ENCODE data around the gene TRIP10. TPM values are rescaled to one million over a fixed set of nuclear protein-coding genes. Genes with fewer than 3 reads are reported as not detected.

Gene TRIP10
- total and polyA plus RNA-seq, 8 donors: 30.1 to 111 (median 66.8) TPM

DNA sequence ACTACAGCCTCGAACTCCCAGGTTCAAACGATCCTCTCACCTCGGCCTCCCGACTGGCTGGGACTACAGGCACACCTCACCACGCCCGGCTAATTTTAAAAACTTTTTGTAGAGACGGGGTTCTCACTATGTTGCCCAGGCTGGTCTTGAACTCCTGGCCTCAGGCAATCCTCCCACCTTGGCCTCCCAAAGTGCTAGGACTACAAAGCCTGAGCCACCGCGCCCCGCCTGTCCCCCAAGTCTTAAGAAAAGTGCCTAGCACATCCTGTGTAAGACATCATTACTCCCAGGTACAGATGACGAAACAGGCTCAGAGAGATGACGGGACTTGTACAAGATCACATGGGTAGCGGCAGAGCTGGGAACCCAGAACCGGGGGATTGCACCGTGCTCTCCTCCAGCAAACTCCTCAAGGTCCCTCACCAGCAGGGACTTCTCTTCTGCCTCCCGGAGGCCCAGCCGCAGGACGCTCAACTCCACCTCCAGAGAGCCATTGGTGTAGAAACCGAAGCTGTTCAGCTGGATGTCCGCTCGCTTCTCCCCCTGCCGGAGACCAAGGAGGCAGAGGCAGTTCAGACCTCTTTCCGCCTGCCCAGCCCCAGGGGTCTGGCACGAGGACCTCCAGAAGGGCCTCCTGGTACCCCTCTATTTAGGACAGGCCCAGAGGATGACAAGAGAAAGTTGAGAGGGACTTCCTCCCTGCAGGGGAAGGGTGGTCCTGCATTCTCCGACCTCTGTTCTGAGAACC is 3.1 kb upstream of the TRIP10 start:
- Histone ChIP-seq H3K36me3 (peaks cover 10 to 36% (median 31%) of the 10 kb centered on the region in 4 donors), H3K4me1 (peaks cover 32 to 52% (median 46%) of the 10 kb centered on the region in 4 donors), H3K27ac (peak overlapping the region; percentile 93 to 99 (median 97)), H3K4me3 (peak overlapping the region; percentile 62 to 91 (median 82)), H3K9me3 (no peaks in the 10 kb centered on the region), H3K27me3 (no peaks in the 10 kb centered on the region)
- intact Hi-C loops (cut with DNase I; ENCODE audit: low total_unique reads): loop anchor here (10.0 kb wide), 1 partner anchor 128 kb away; no protein-coding TSS in a partner anchor
- WGBS, 5 donors: 22 to 47% (median 25%) methylated on average over 15 to 25 of the region's 25 CpGs
- DNase-seq: peak; percentile 75 to 93
- TF ChIP-seq POLR2AphosphoS5 (IDR thresholded peaks at IDR 0.05) (peak in 2 of 3 donors; percentile 26 to 57), EP300 (IDR thresholded peaks at IDR 0.05) (no peak), POLR2A (IDR thresholded peaks at IDR 0.05) (no peak)
- TF ChIP-seq, protein P1, sequence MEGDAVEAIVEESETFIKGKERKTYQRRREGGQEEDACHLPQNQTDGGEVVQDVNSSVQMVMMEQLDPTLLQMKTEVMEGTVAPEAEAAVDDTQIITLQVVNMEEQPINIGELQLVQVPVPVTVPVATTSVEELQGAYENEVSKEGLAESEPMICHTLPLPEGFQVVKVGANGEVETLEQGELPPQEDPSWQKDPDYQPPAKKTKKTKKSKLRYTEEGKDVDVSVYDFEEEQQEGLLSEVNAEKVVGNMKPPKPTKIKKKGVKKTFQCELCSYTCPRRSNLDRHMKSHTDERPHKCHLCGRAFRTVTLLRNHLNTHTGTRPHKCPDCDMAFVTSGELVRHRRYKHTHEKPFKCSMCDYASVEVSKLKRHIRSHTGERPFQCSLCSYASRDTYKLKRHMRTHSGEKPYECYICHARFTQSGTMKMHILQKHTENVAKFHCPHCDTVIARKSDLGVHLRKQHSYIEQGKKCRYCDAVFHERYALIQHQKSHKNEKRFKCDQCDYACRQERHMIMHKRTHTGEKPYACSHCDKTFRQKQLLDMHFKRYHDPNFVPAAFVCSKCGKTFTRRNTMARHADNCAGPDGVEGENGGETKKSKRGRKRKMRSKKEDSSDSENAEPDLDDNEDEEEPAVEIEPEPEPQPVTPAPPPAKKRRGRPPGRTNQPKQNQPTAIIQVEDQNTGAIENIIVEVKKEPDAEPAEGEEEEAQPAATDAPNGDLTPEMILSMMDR (IDR thresholded peaks at IDR 0.05): peak in 5 of 7 experiments; percentile 38 to 77 (median 53)

DNA sequence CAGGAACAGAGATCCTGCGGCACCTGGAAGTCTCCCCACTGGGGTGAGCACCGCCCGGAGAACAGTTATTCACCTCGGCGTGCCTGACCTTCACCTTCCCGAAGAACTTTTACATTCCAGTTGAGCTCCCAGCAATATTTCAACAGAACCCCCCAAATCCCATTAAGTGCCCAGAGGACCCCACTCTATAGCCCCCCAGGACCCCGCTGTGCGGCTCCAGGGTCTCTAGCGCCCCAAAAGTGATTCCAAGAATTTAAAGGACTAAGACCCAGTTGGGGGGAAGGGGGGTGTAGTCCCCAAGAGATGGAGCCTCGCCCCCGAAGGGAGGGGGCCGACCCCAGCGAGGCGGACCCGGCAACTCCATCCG is 2.6 kb upstream of the TRIP10 start:
- H3K4me3 ChIP-seq: peak overlapping the region; percentile 62 to 91 (median 82)
- no peaks in the 10 kb centered on the region for H3K9me3 ChIP-seq
- DNase-seq: no peak
- 0 to 2% (median 1%) methylated on average over 11 to 16 of the region's 16 CpGs for WGBS, 5 donors
- no peak for TF ChIP-seq POLR2A (IDR thresholded peaks at IDR 0.05)
- no peak for TF ChIP-seq EP300 (IDR thresholded peaks at IDR 0.05)
- TF ChIP-seq, protein P1 (IDR thresholded peaks at IDR 0.05): no peak
- no peak for TF ChIP-seq POLR2AphosphoS5 (IDR thresholded peaks at IDR 0.05)
- peaks cover 6 to 30% (median 25%) of the 10 kb centered on the region in 4 donors for H3K36me3 ChIP-seq
- no peaks in the 10 kb centered on the region for H3K27me3 ChIP-seq
- intact Hi-C loops (cut with DNase I; ENCODE audit: low total_unique reads): loop anchor here (10.0 kb wide), 1 partner anchor 128 kb away; no protein-coding TSS in a partner anchor
- H3K4me1 ChIP-seq: peaks cover 35 to 58% (median 52%) of the 10 kb centered on the region in 4 donors
- H3K27ac ChIP-seq: peak overlapping the region; percentile 93 to 99 (median 97)

DNA sequence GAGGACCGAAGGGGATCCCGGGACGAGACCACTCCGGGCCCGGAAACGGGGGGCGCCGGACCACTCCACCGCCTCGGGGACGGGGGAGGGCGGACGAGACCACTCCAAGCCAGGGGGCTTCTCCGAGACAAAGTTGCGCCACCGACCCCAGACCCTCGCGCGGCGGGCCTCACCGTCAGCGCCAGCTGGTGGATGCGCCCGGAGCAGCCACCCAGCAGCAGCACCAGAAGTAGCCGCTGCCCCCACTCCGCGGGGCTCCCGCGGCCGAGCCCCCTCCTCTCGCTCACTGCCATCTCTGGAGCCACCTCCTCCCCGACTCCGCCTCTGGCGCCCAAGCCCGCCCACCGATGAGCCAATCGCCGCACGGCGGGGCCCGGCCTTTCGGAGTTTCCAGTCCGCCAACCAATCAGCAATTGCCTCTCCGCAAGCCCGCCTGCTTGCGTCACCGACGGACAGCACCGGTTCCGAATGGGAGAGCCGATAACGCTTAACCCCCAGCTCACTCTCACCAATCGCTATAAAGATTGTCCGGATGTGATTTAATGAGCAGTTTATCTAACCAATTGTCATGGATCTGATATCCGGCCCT is 2.1 kb upstream of the TRIP10 start, which contains the start of gene GPR108:
Gene GPR108 (minus strand): TSS at position 297 of the 589 bp plus-strand sequence. CDS start 4 bp downstream, at position 293.
- Histone ChIP-seq H3K9me3 (no peaks in the 10 kb centered on the region), H3K27ac (peak within 1 kb of the TSS; percentile 93 to 99 (median 97)), H3K36me3 (peaks cover under 1 to 28% (median 20%) of the 10 kb centered on the region in 4 donors), H3K4me3 (peak within 1 kb of the TSS; percentile 78 to 91 (median 84)), H3K4me1 (peaks cover 37 to 62% (median 54%) of the 10 kb centered on the region in 4 donors), H3K27me3 (no peaks in the 10 kb centered on the region)
- TF ChIP-seq EP300 (IDR thresholded peaks at IDR 0.05): no peak
- no peak for TF ChIP-seq POLR2A (IDR thresholded peaks at IDR 0.05)
- TF ChIP-seq, protein P1 (IDR thresholded peaks at IDR 0.05): no peak
- TF ChIP-seq POLR2AphosphoS5 (IDR thresholded peaks at IDR 0.05): peak in 1 of 3 donors; percentile 18
- peak; percentile 99 to 100 for DNase-seq
- intact Hi-C loops (cut with DNase I; ENCODE audit: low total_unique reads): loop anchor here (10.0 kb wide), 1 partner anchor 127 kb away; no protein-coding TSS in a partner anchor
- WGBS, 5 donors: 0 to 3% (median 0%) methylated on average over 16 to 55 of the region's 55 CpGs
